Heart right ventricle (tissue), 16 donors: ENCODE data around the gene ABCC4. TPM values are rescaled to one million over a fixed set of nuclear protein-coding genes. Genes with fewer than 3 reads are reported as not detected.

Source experiments
- ATAC-seq, 8 donors: fragments of 200-7000 bp; cut with Tn5 transposase; one replicate each; pipeline ENCODE4 v1.9.1; 2020; ENCODE audit warnings: mild to moderate bottlenecking in 8 of 8, moderate library complexity in 8 of 8, moderate number of reproducible peaks in 1 of 8
- DNase-seq, 2 donors: peaks; one replicate each; pipeline ENCODE4 v3.0.0-alpha.2; 2020
- H3K27ac ChIP-seq, 10 donors: fragments of 200-600 bp; sonication (generic) in 2 of 10; one replicate each; pipeline versions ENCODE4 v1.5.0 to v1.8.0; 2020 to 2022; ENCODE audit warnings: mild to moderate bottlenecking in 3 of 10
- H3K27me3 ChIP-seq, 7 donors: fragments of 200-600 bp; one replicate each; pipeline ENCODE4 v1.8.0; 2021 to 2022; ENCODE audit warnings: mild to moderate bottlenecking in 2 of 7
- H3K36me3 ChIP-seq, 9 donors: fragments of 200-600 bp; sonication (generic) in 1 of 9; one replicate each; pipeline versions ENCODE4 v1.5.0 to v1.8.0; 2020 to 2022; ENCODE audit warnings: mild to moderate bottlenecking in 2 of 9
- H3K4me1 ChIP-seq, 9 donors: fragments of 200-600 bp; sonication (generic) in 1 of 9; one replicate each; pipeline versions ENCODE4 v1.5.0 to v1.8.0; 2020 to 2022; ENCODE audit warnings: mild to moderate bottlenecking in 4 of 9
- H3K4me3 ChIP-seq, 10 donors: fragments of 200-600 bp; sonication (generic) in 2 of 10; one replicate each; pipeline versions ENCODE4 v1.5.0 to v1.8.0; 2020 to 2022; ENCODE audit warnings: mild to moderate bottlenecking in 7 of 10, moderate library complexity in 2 of 10
- H3K9me3 ChIP-seq, 11 donors: fragments of 200-600 bp in 10 of 11; sonication (generic) in 2 of 11; one replicate each; pipeline versions ENCODE4 v1.5.0 to v1.8.0; 2013 to 2022; ENCODE audit warnings: mild to moderate bottlenecking in 2 of 11, control low read depth in 1 of 11, moderate library complexity in 1 of 11
- WGBS, 2 donors: extraction: QIAGEN DNeasy Blood & Tissue Kit; methylation state at CpG; one replicate each; pipeline ENCODE4 v1.1.7; 2013; ENCODE audit warnings: inconsistent platforms in 1 of 2; 5-methylcytosine and 5-hydroxymethylcytosine counted together
- intact Hi-C, 10 donors: fragments of 100-400 bp; cut with DNase I; formaldehyde crosslinking; loops; one replicate each; pipeline versions ENCODE4 v1.11.1 to v1.14.2; 2022
- polyA plus RNA-seq, 2 donors: library from polyadenylated mRNA; stranded (reverse); fragments of 200-250 nt; gene quantifications; one replicate each; pipeline ENCODE4 v1.2.3, GENCODE V29; 2013
- total RNA-seq, 10 donors: library from RNA; stranded (reverse); fragmentation: NEBNext Ultra II Directional in 3 of 10; extraction: Animal tissue kit (Norgen Biotek cat#: 25700) in 3 of 10; gene quantifications; one replicate each; pipeline versions ENCODE4 v1.2.1 to v1.2.4, GENCODE V29; 2021 to 2023
- TF ChIP-seq, protein P1 (sequence below), 9 donors: fragments of 200-600 bp; sonication (generic) in 2 of 9; IDR thresholded peaks; one replicate each; pipeline versions ENCODE4 v1.5.0 to v1.8.0; 2021 to 2022; ENCODE audit warnings: antibody characterized with exemption in 9 of 9, mild to moderate bottlenecking in 5 of 9, moderate library complexity in 1 of 9
- donor health status: Arrhythmogenic right ventricular cardiomyopathy.
- donor health status: ischemic (EF 13 %, LVEDD 7.1; RV severe dilation, severe dysfunction).
- donor health status: healthy with polysubstance abuse.
- donor health status: DM: no; HTN: yes; CAD: no.
- donor health status: DM: no; HTN: no; CAD: no.
- donor health status: ischemic (EF 25% LVEDD 6.9; RV normal size, moderate dysfunction).
- donor health status: ischemic (EF 25% LVEDD 5.7; RV mildly dilated, moderate dysfunction).
- donor health status: healthy.
- donor health status: DM: yes; HTN: yes; CAD: no.
- donor health status: Ischemic cardiomyopathy.
- donor health status: ischemic (EF 35%, LVEDD 5.7; RV mildly dilated, moderate dysfunction).
- donor health status: nonischemic (EF 11% LVEDD 7.7; RV severe dilation, severe dysfunction).
- donor health status: DM: yes; HTN: yes; CAD: no.
- donor health status: PGD.
- donor health status: ischemic (EF 29% LVEDD 5.4; RV normal size, mild dysfunction).
- donor health status: nonischemic (EF 23%, LVEDD 6.1; RV moderate dilation, normal function).

ABCC4 gene
- total and polyA plus RNA-seq, 12 donors: 1.1 to 6.7 (median 3.9) TPM

DNA sequence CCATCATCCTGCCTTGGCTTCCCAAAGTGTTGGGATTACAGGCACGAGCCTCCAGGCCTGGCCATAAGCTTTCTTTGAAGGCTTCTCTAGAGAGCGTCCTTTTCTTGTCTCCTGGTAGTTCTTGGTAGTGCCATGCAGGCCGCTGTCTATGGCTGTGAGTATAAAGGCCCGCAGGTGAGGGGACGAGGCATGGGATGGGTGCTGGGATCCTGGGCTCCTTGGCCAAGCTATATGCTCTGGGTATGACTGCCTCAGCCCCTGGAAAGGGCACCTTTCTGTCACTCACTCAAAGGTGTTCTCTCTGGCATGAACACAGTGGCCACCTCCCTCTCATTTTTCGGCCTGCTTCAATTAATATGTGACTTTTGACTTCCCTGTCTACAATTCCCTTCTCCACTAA, 6.3 kb upstream of the ABCC4 start:
- intact Hi-C loops: loop anchor here in 2 of 10 donors (10.0 kb wide), 2 partner anchors 67 to 167 kb away; no protein-coding TSS in a partner anchor
- whole genome bisulfite sequencing, 2 donors: 77 to 80% methylated on average over 6 of the region's 6 CpGs
- no peak for DNase-seq

GRCh38 chr13:95304453-95304852, 3.2 kb upstream of the ABCC4 start:
- no peak overlapping the region for H3K4me3 ChIP-seq
- no peak overlapping the region for H3K27ac ChIP-seq
- no peak for DNase-seq
- WGBS, 2 donors: 61 to 62% methylated on average over 2 of the region's 2 CpGs
- intact Hi-C loops: loop anchor here in 4 of 10 donors (5.0 to 10.0 kb wide), 4 partner anchors 70 to 170 kb away; no protein-coding TSS in a partner anchor
- peaks cover 0 to under 1% (median 0%) of the 10 kb centered on the region in 11 donors for H3K9me3 ChIP-seq
- TF ChIP-seq, protein P1, sequence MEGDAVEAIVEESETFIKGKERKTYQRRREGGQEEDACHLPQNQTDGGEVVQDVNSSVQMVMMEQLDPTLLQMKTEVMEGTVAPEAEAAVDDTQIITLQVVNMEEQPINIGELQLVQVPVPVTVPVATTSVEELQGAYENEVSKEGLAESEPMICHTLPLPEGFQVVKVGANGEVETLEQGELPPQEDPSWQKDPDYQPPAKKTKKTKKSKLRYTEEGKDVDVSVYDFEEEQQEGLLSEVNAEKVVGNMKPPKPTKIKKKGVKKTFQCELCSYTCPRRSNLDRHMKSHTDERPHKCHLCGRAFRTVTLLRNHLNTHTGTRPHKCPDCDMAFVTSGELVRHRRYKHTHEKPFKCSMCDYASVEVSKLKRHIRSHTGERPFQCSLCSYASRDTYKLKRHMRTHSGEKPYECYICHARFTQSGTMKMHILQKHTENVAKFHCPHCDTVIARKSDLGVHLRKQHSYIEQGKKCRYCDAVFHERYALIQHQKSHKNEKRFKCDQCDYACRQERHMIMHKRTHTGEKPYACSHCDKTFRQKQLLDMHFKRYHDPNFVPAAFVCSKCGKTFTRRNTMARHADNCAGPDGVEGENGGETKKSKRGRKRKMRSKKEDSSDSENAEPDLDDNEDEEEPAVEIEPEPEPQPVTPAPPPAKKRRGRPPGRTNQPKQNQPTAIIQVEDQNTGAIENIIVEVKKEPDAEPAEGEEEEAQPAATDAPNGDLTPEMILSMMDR (IDR thresholded peaks at IDR 0.05): no peak
- ATAC-seq: no peak
- H3K4me1 ChIP-seq: peaks cover 0 to 20% (median 14%) of the 10 kb centered on the region in 9 donors
- H3K36me3 ChIP-seq: no peaks in the 10 kb centered on the region
- H3K27me3 ChIP-seq: peaks cover 0 to 10% (median 0%) of the 10 kb centered on the region in 7 donors

More for the DNA sequence above, 6.3 kb upstream of the ABCC4 start:
- Histone ChIP-seq H3K4me1 (no peaks in the 10 kb centered on the region), H3K4me3 (no peak overlapping the region), H3K9me3 (peaks cover 0 to 7% (median 0%) of the 10 kb centered on the region in 11 donors), H3K27me3 (no peaks in the 10 kb centered on the region), H3K36me3 (no peaks in the 10 kb centered on the region), H3K27ac (no peak overlapping the region)
- TF ChIP-seq, protein P1 (IDR thresholded peaks at IDR 0.05): no peak
- no peak for ATAC-seq

DNA sequence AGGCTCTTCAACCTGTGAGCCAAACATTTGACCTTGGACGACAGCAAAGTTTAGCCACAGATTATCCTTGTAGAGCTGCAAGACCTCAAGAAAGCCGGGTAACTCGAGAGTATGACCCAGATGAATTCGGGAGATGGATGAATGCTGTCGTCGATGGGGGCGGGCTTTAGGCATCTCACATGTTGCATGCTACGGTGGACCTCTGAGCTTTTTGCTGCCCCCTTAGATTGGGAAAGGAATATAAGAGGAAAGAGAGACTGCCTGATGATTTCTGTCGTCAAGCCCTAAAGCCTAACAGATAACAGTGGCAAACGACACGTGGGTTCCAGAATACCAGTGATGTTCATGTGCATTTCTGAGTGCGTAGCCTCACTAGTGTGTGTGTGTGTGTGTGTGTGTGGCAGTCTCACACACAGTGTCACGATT, 730 bp upstream of the ABCC4 start:
- Histone ChIP-seq H3K4me1 (peaks cover 0 to 36% (median 22%) of the 10 kb centered on the region in 9 donors), H3K27ac (peak overlapping the region in 8 of 10 donors; percentile 36 to 92 (median 78)), H3K27me3 (peaks cover 0 to 10% (median 0%) of the 10 kb centered on the region in 7 donors), H3K9me3 (no peaks in the 10 kb centered on the region), H3K36me3 (no peaks in the 10 kb centered on the region), H3K4me3 (peak overlapping the region; percentile 42 to 89 (median 75))
- TF ChIP-seq, protein P1 (IDR thresholded peaks at IDR 0.05): no peak
- DNase-seq: no peak
- ATAC-seq: peak in 1 of 8 donors; percentile 5
- 19 to 21% methylated on average over 13 of the region's 13 CpGs for WGBS, 2 donors
- intact Hi-C loops: loop anchor here in 4 of 10 donors (5.0 to 10.0 kb wide), 4 partner anchors 73 to 173 kb away; no protein-coding TSS in a partner anchor

DNA sequence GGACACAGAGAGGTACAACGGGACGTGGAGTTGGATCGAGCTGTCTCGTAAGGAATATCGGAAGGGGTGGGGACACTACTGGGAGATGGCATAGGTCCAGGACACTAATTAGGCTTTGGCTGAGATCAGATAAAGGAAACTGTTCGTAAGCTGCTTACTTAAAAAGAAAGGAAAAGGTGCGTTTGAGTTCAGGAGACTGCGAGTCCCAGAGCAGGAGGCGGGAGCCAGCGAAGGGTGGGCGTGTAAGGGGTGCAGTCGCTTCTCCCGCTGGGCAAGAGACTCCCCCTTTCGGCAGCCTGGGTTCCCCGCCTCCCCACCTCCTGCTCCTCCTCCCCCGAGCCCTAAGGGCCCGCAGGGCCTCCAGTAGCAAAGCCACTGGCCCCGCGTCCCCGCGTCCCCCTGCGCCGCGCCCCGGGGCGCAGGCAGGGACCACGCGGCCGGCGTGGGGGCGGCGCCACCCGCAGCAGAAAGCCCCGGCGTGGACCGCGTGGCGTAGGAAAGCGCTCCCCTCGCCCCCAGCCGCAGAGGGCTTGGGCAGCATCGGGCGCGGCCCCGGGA, 547 bp downstream of the ABCC4 start:
- peaks cover 0 to 10% (median 0%) of the 10 kb centered on the region in 7 donors for H3K27me3 ChIP-seq
- peak; percentile 41 to 49 for DNase-seq
- H3K36me3 ChIP-seq: no peaks in the 10 kb centered on the region
- H3K4me3 ChIP-seq: peak overlapping the region; percentile 42 to 89 (median 75)
- peak; percentile 51 to 78 (median 61) for ATAC-seq
- H3K4me1 ChIP-seq: peaks cover 0 to 42% (median 22%) of the 10 kb centered on the region in 9 donors
- 2 to 3% methylated on average over 40 to 45 of the region's 45 CpGs for WGBS, 2 donors
- intact Hi-C loops: loop anchor here in 4 of 10 donors (5.0 to 10.0 kb wide), 4 partner anchors 74 to 174 kb away; no protein-coding TSS in a partner anchor
- H3K9me3 ChIP-seq: no peaks in the 10 kb centered on the region
- peak overlapping the region; percentile 25 to 92 (median 76) for H3K27ac ChIP-seq
- TF ChIP-seq, protein P1 (IDR thresholded peaks at IDR 0.05): peak in 6 of 9 donors; percentile 5 to 41 (median 24)
